PC-9 (cell line): ENCODE data around the gene RABGGTB. TPM values are rescaled to one million over a fixed set of nuclear protein-coding genes. Genes with fewer than 3 reads are reported as not detected.
"Not testable (repeated sequence)": the region's sequence is repeated elsewhere in the genome, so short reads cannot be mapped to it uniquely, and the experiment has no call there.

Source experiments
- BruUV-seq: library from RNA; stranded (reverse); fragments of 400-500 nt; replicated peaks from 2 replicates; lab custom pipeline; 2021; lab: Mats Ljungman, UMichigan
- CTCF ChIA-PET: fragments of 300-600 bp; sonication (Branson Sonifier 250); formaldehyde crosslinking; loops from one replicate; lab custom pipeline; 2022; ENCODE audit warnings: antibody characterized with exemption; lab: Charles Lee
- POLR2A ChIA-PET: fragments of 300-600 bp; sonication (Branson Sonifier 250); formaldehyde crosslinking; loops from one replicate; lab custom pipeline; 2022; ENCODE audit warnings: antibody characterized with exemption; ENCODE audit not compliant: unreplicated experiment; lab: Charles Lee
- DNase-seq, 2 experiments: peaks; one replicate each; pipeline versions ENCODE4 v3.0.0 to v3.0.0-alpha.2; 2015 to 2022; ENCODE audit warnings: mixed read lengths in 1 of 2
- H2AFZ ChIP-seq: fragments of 200-600 bp; sonication (generic); 2 replicates; pipeline ENCODE4 v1.8.1; 2017; ENCODE audit warnings: antibody characterized with exemption
- H3F3A ChIP-seq: fragments of 200-600 bp; sonication (generic); 2 replicates; pipeline ENCODE4 v1.8.1; 2017; ENCODE audit warnings: antibody characterized with exemption, mild to moderate bottlenecking, low read depth; ENCODE audit not compliant: insufficient read depth
- H3K27ac ChIP-seq: fragments of 200-600 bp; sonication (generic); 2 replicates; pipeline ENCODE4 v1.6.1; 2016; ENCODE audit warnings: mixed run types
- H3K27me3 ChIP-seq: fragments of 200-600 bp; sonication (generic); 2 replicates; pipeline ENCODE4 v1.6.1; 2016; ENCODE audit warnings: low read depth, mixed run types; ENCODE audit not compliant: insufficient read depth
- H3K36me3 ChIP-seq: fragments of 200-600 bp; sonication (generic); 2 replicates; pipeline ENCODE4 v1.6.1; 2016; ENCODE audit warnings: low read depth, mixed run types
- H3K4me1 ChIP-seq: fragments of 200-600 bp; sonication (generic); replicated peaks from 2 replicates; pipeline ENCODE4 v1.6.1; 2016; ENCODE audit warnings: mixed run types; ENCODE audit not compliant: insufficient read depth
- H3K4me2 ChIP-seq: fragments of 200-600 bp; sonication (generic); 2 replicates; pipeline ENCODE4 v1.6.1; 2017; ENCODE audit warnings: mixed run types
- H3K4me3 ChIP-seq: fragments of 200-600 bp; sonication (generic); 2 replicates; pipeline ENCODE4 v1.6.1; 2016; ENCODE audit warnings: mixed run types
- H3K79me2 ChIP-seq: fragments of 200-600 bp; sonication (generic); 2 replicates; pipeline ENCODE4 v1.6.1; 2017; ENCODE audit warnings: low read depth, mixed run types
- H3K9me2 ChIP-seq: fragments of 200-600 bp; sonication (generic); 2 replicates; pipeline ENCODE4 v1.8.1; 2017; ENCODE audit warnings: mild to moderate bottlenecking; ENCODE audit not compliant: insufficient read depth
- H3K9me3 ChIP-seq: fragments of 200-600 bp; sonication (generic); 2 replicates; pipeline ENCODE4 v1.8.1; 2016; ENCODE audit warnings: low read depth; ENCODE audit not compliant: insufficient read depth
- H4K20me1 ChIP-seq: fragments of 200-600 bp; sonication (generic); 2 replicates; pipeline ENCODE4 v1.8.1; 2017; ENCODE audit not compliant: insufficient read depth
- CTCF ChIP-seq: fragments of 200-600 bp; sonication (generic); conservative IDR thresholded peaks from 2 replicates; pipeline ENCODE4 v1.6.1; 2017; ENCODE audit warnings: mixed run types, antibody characterized with exemption, mild to moderate bottlenecking, moderate library complexity
- EZH2 ChIP-seq: fragments of 200-600 bp; sonication (generic); IDR thresholded peaks from 2 replicates; pipeline ENCODE4 v1.8.0; 2017; ENCODE audit warnings: antibody characterized with exemption, low read depth
- intact Hi-C: fragments of 100-400 bp; cut with micrococcal nuclease; formaldehyde crosslinking; loops from one replicate; pipeline ENCODE4 v1.10.0; 2022; ENCODE audit not compliant: unreplicated experiment
- total RNA-seq: library from RNA; stranded (reverse); gene quantifications from 2 replicates; pipeline ENCODE4 v1.2.3, GENCODE V29; 2021

The RABGGTB gene
- total RNA-seq, 1 experiment from 2014 or later: 87.5 TPM

- Histone ChIP-seq H3K36me3 (peaks cover 20% of the 10 kb centered on the region), H3K27me3 (no peaks in the 10 kb centered on the region), H3K27ac (no peak overlapping the region), H3K9me2 (no peaks in the 10 kb centered on the region), H4K20me1 (peaks cover 39% of the 10 kb centered on the region), H3K9me3 (no peaks in the 10 kb centered on the region), H2AFZ (no peak overlapping the region), H3K79me2 (peaks cover 4% of the 10 kb centered on the region), H3K4me1 (no peaks in the 10 kb centered on the region), H3K4me2 (no peak overlapping the region), H3K4me3 (no peak overlapping the region), H3F3A (peaks cover 66% of the 10 kb centered on the region)
- no TSS peak for BruUV-seq
- ChIA-PET POLR2A (no interaction called here), CTCF (no interaction called here)
- no peak for TF ChIP-seq EZH2
- TF ChIP-seq CTCF: no peak
- intact Hi-C loops: no loop called here
- no peak for DNase-seq
Measured at GRCh38 chr1:75797606-75798216, 11.7 kb downstream of the RABGGTB start.

- H3K4me2 ChIP-seq, CTCF ChIA-PET, DNase-seq, POLR2A ChIA-PET, H3K27me3 ChIP-seq, H3K27ac ChIP-seq, H3K9me3 ChIP-seq, H2AFZ ChIP-seq, intact Hi-C loops, BruUV-seq, H3K9me2 ChIP-seq, H3K36me3 ChIP-seq, H4K20me1 ChIP-seq, H3K4me3 ChIP-seq, H3K4me1 ChIP-seq, H3K79me2 ChIP-seq: not testable (repeated sequence)
- peaks cover 28% of the 10 kb centered on the region for H3F3A ChIP-seq
Measured at GRCh38 chr1:75801480-75801879, 15.4 kb downstream of the RABGGTB start.

- no TSS peak for BruUV-seq
- H3K9me3 ChIP-seq: no peaks in the 10 kb centered on the region
- H3K27ac ChIP-seq: no peak overlapping the region
- no peak for DNase-seq
- H3K4me2 ChIP-seq: no peak overlapping the region
- no peaks in the 10 kb centered on the region for H3K27me3 ChIP-seq
- no peaks in the 10 kb centered on the region for H3F3A ChIP-seq
- no peak overlapping the region for H2AFZ ChIP-seq
- no peaks in the 10 kb centered on the region for H3K36me3 ChIP-seq
- POLR2A ChIA-PET: no interaction called here
- H3K79me2 ChIP-seq: no peaks in the 10 kb centered on the region
- intact Hi-C loops: no loop called here
- H3K4me1 ChIP-seq: no peaks in the 10 kb centered on the region
- H3K9me2 ChIP-seq: no peaks in the 10 kb centered on the region
- H4K20me1 ChIP-seq: no peaks in the 10 kb centered on the region
- CTCF ChIA-PET: no interaction called here
- H3K4me3 ChIP-seq: no peak overlapping the region
- TF ChIP-seq CTCF (no peak), EZH2 (no peak)
Measured at GRCh38 chr1:75808921-75809320, 22.9 kb downstream of the RABGGTB start.

GRCh38 chr1:75810113-75810512 is 24.1 kb downstream of the RABGGTB start:
- H3K4me1 ChIP-seq, H3K79me2 ChIP-seq, H3K36me3 ChIP-seq, intact Hi-C loops, H3K27me3 ChIP-seq, BruUV-seq, H3F3A ChIP-seq, H4K20me1 ChIP-seq, H3K4me3 ChIP-seq, H3K9me2 ChIP-seq, H3K4me2 ChIP-seq, DNase-seq, H3K27ac ChIP-seq, H3K9me3 ChIP-seq, H2AFZ ChIP-seq: not testable (repeated sequence)
- CTCF ChIA-PET: interaction anchor here (0.7 kb wide), 1 partner anchor 1728 kb away, joined by 3 read pairs; no protein-coding TSS in a partner anchor
- POLR2A ChIA-PET: interaction anchor here (0.7 kb wide), 1 partner anchor 11 kb away, joined by 7 read pairs; no protein-coding TSS in a partner anchor
